Panc1 (cell line): ENCODE results near the gene WWTR1. TPM values are rescaled to one million over a fixed set of nuclear protein-coding genes. Genes with fewer than 3 reads are reported as not detected.

ENCODE experiments used
- ATAC-seq: fragments of 200-7000 bp; cut with Tn5 transposase; 2 replicates; pipeline ENCODE4 v1.9.1; 2020; ENCODE audit warnings: mild to moderate bottlenecking, moderate library complexity
- BruUV-seq: library from RNA; stranded (reverse); fragments of 400-500 nt; replicated peaks from 2 replicates; lab custom pipeline; 2021; lab: Mats Ljungman, UMichigan
- CTCF ChIA-PET: fragments of 300-600 bp; sonication (Branson Sonifier 250); formaldehyde crosslinking; loops from one replicate; lab custom pipeline; 2022; ENCODE audit warnings: antibody characterized with exemption; lab: Charles Lee
- POLR2A ChIA-PET: fragments of 300-600 bp; sonication (Branson Sonifier 250); formaldehyde crosslinking; loops from one replicate; lab custom pipeline; 2022; ENCODE audit warnings: antibody characterized with exemption; lab: Charles Lee
- DNase-seq: peaks from one replicate; pipeline ENCODE4 v3.0.0-alpha.2; 2010; ENCODE audit warnings: low read depth, low spot score
- H3K27ac ChIP-seq: 2 replicates; pipeline ENCODE4 v1.5.1; 2011; ENCODE audit warnings: mild to moderate bottlenecking, low read length, inconsistent platforms
- H3K27me3 ChIP-seq: fragments of 200-500 bp; sonication (Bioruptor generic); 2 replicates; pipeline ENCODE4 v1.6.0; 2014; ENCODE audit warnings: low read length, inconsistent platforms; ENCODE audit not compliant: control insufficient read depth, insufficient read depth
- H3K36me3 ChIP-seq: fragments of 200-500 bp; sonication (Bioruptor generic); 2 replicates; pipeline ENCODE4 v1.5.1; 2014; ENCODE audit warnings: inconsistent platforms, mild to moderate bottlenecking, low read length, moderate library complexity; ENCODE audit not compliant: control insufficient read depth, insufficient read depth
- H3K4me1 ChIP-seq: 2 replicates; pipeline ENCODE4 v1.5.1; 2011; ENCODE audit warnings: inconsistent platforms, mild to moderate bottlenecking, low read length, moderate library complexity; ENCODE audit not compliant: control insufficient read depth, insufficient read depth
- H3K4me3 ChIP-seq, 2 experiments: 2 replicates each; pipeline ENCODE4 v1.5.1; 2011 to 2012; ENCODE audit warnings: low read depth in 2 of 2, low read length in 2 of 2, mild to moderate bottlenecking in 2 of 2, inconsistent platforms in 1 of 2, moderate library complexity in 1 of 2
- H3K9me3 ChIP-seq: fragments of 200-500 bp; sonication (Bioruptor generic); 2 replicates; pipeline ENCODE4 v1.5.1; 2014; ENCODE audit warnings: low read depth, mild to moderate bottlenecking, inconsistent platforms, low read length, moderate library complexity; ENCODE audit not compliant: control insufficient read depth, insufficient read depth
- POLR2AphosphoS5 ChIP-seq: IDR thresholded peaks from 2 replicates; pipeline ENCODE4 v1.6.1; 2012; ENCODE audit warnings: mild to moderate bottlenecking, low read depth, low read length, moderate library complexity
- SIN3A ChIP-seq: IDR thresholded peaks from 2 replicates; pipeline ENCODE4 v1.6.1; 2012; ENCODE audit warnings: low read depth, mild to moderate bottlenecking, low read length, moderate library complexity, borderline replicate concordance; ENCODE audit not compliant: insufficient read depth
- TCF7L2 ChIP-seq: IDR thresholded peaks from 2 replicates; pipeline ENCODE4 v1.6.1; 2011; ENCODE audit warnings: mild to moderate bottlenecking, low read depth, low read length, inconsistent platforms
- in situ Hi-C: cut with HindIII; loops from 2 replicates; pipeline ENCODE4 v1.10.0; 2016; ENCODE audit warnings: low sequenced_read_pairs, low pct_unique_long_range_greater_than_20kb
- intact Hi-C: fragments of 100-400 bp; cut with micrococcal nuclease; formaldehyde crosslinking; loops from one replicate; pipeline ENCODE4 v1.10.0; 2022; ENCODE audit not compliant: unreplicated experiment
- total RNA-seq: library from RNA; stranded (reverse); gene quantifications from one replicate; pipeline ENCODE4 v1.2.1, GENCODE V29; 2021; ENCODE audit not compliant: unreplicated experiment
- TF ChIP-seq, protein P1 (sequence below), 2 experiments: IDR thresholded peaks; 2 replicates each; pipeline ENCODE4 v1.6.1; 2011 to 2012; ENCODE audit warnings: low read depth in 2 of 2, control low read depth in 1 of 2, low read length in 1 of 2, mild to moderate bottlenecking in 1 of 2, moderate library complexity in 1 of 2; ENCODE audit not compliant: insufficient read depth in 1 of 2
- TF ChIP-seq, protein P2 (sequence below): fragments of 450-650 bp; IDR thresholded peaks from 2 replicates; pipeline ENCODE4 v1.5.1; 2017; ENCODE audit warnings: mild to moderate bottlenecking

The WWTR1 gene
- total RNA-seq, 1 experiment from 2014 or later: 298 TPM

DNA sequence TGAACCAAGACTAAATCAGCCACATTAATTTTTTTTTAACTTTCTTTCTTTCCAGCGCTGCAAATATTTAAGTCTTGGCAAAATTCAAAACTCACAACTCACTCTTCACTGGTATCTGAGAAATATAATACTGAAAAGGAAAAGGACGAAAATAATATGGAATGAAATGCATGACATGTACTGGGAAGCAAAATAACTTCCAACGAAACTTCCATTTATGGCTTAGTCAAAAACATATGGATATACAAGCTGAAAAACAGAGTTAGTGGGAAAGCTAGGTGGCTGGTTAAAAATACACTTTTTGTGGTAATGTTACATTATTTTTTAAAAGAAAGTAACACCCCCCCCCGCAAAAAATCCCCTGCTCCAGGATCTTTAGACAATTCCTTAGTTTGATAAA, 97.2 kb downstream of the WWTR1 start:
- ChIA-PET CTCF (interaction anchor here (0.7 kb wide), 1 partner anchor 680 kb away, joined by 3 read pairs; no protein-coding TSS in a partner anchor), POLR2A (interaction anchor here (1.0 kb wide), 1 partner anchor 8 kb away, joined by 5 read pairs; no protein-coding TSS in a partner anchor)
- intact Hi-C loops: no loop called here
- ATAC-seq (no peak), DNase-seq (no peak)
- TF ChIP-seq TCF7L2: no peak
- TF ChIP-seq, protein P1, sequence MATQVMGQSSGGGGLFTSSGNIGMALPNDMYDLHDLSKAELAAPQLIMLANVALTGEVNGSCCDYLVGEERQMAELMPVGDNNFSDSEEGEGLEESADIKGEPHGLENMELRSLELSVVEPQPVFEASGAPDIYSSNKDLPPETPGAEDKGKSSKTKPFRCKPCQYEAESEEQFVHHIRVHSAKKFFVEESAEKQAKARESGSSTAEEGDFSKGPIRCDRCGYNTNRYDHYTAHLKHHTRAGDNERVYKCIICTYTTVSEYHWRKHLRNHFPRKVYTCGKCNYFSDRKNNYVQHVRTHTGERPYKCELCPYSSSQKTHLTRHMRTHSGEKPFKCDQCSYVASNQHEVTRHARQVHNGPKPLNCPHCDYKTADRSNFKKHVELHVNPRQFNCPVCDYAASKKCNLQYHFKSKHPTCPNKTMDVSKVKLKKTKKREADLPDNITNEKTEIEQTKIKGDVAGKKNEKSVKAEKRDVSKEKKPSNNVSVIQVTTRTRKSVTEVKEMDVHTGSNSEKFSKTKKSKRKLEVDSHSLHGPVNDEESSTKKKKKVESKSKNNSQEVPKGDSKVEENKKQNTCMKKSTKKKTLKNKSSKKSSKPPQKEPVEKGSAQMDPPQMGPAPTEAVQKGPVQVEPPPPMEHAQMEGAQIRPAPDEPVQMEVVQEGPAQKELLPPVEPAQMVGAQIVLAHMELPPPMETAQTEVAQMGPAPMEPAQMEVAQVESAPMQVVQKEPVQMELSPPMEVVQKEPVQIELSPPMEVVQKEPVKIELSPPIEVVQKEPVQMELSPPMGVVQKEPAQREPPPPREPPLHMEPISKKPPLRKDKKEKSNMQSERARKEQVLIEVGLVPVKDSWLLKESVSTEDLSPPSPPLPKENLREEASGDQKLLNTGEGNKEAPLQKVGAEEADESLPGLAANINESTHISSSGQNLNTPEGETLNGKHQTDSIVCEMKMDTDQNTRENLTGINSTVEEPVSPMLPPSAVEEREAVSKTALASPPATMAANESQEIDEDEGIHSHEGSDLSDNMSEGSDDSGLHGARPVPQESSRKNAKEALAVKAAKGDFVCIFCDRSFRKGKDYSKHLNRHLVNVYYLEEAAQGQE (IDR thresholded peaks at IDR 0.05; ENCODE audit: insufficient read depth in 1 of 2, low read depth in 2 of 2, low read length in 1 of 2): no peak
- TF ChIP-seq, protein P2, sequence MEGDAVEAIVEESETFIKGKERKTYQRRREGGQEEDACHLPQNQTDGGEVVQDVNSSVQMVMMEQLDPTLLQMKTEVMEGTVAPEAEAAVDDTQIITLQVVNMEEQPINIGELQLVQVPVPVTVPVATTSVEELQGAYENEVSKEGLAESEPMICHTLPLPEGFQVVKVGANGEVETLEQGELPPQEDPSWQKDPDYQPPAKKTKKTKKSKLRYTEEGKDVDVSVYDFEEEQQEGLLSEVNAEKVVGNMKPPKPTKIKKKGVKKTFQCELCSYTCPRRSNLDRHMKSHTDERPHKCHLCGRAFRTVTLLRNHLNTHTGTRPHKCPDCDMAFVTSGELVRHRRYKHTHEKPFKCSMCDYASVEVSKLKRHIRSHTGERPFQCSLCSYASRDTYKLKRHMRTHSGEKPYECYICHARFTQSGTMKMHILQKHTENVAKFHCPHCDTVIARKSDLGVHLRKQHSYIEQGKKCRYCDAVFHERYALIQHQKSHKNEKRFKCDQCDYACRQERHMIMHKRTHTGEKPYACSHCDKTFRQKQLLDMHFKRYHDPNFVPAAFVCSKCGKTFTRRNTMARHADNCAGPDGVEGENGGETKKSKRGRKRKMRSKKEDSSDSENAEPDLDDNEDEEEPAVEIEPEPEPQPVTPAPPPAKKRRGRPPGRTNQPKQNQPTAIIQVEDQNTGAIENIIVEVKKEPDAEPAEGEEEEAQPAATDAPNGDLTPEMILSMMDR: no peak
- TF ChIP-seq POLR2AphosphoS5: no peak
- no peak for TF ChIP-seq SIN3A
- no peaks in the 10 kb centered on the region for H3K9me3 ChIP-seq
- no peaks in the 10 kb centered on the region for H3K27me3 ChIP-seq
- H3K36me3 ChIP-seq: peaks cover 8% of the 10 kb centered on the region; the same call in 1 of the 2 replicates
- H3K4me3 ChIP-seq: no peak overlapping the region
- peaks cover 98% of the 10 kb centered on the region for H3K4me1 ChIP-seq
- H3K27ac ChIP-seq: peak overlapping the region; percentile 100
- BruUV-seq: no TSS peak
- in situ Hi-C loops: no loop called here

DNA sequence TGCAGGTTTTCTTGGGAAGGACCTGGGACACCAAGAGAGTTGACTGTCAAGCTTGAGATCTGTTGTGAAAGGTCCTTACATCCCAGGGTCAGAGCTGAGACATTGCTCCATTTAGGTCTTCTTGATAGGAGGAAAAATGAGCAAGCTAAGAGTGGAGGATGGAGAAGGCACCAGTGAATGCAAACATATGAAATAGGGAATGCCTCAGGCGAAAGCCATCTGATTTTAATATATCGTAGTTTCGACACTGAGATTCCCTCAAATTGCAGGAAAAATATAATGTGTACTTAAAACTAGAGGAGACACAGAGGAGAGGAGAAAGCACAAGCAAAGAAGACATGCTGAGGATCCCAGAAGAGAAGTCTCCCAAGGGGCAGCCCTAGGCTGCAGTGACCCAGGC, 97.8 kb downstream of the WWTR1 start:
- Histone ChIP-seq H3K27ac (peak overlapping the region; percentile 100), H3K27me3 (no peaks in the 10 kb centered on the region), H3K4me1 (peaks cover 99% of the 10 kb centered on the region), H3K4me3 (no peak overlapping the region), H3K9me3 (no peaks in the 10 kb centered on the region), H3K36me3 (peaks cover 8% of the 10 kb centered on the region; the same call in 1 of the 2 replicates)
- in situ Hi-C loops (no loop called here), intact Hi-C loops (no loop called here)
- BruUV-seq: no TSS peak
- ATAC-seq: no peak
- CTCF ChIA-PET: interaction anchor here (0.7 kb wide), 1 partner anchor 680 kb away, joined by 3 read pairs; no protein-coding TSS in a partner anchor
- POLR2A ChIA-PET: interaction anchor here (1.0 kb wide), 2 partner anchors 9 to 13 kb away, joined by 3 to 5 read pairs; no protein-coding TSS in a partner anchor
- no peak for DNase-seq
- TF ChIP-seq, protein P1 (IDR thresholded peaks at IDR 0.05; ENCODE audit: insufficient read depth in 1 of 2, low read depth in 2 of 2, low read length in 1 of 2): no peak
- TF ChIP-seq SIN3A (no peak), TCF7L2 (no peak), POLR2AphosphoS5 (no peak)
- TF ChIP-seq, protein P2: no peak
